SIG-M5 treated with dmso at 0.1 percent for 504 hours (cell line): ENCODE results near the gene GRM5.

ENCODE experiments used
- DNase-seq: peaks from one replicate; lab custom pipeline; 2025; ENCODE audit not compliant: unreplicated experiment; lab: John Stamatoyannopoulos, UW

GRM5 gene

GRCh38 chr11:88454881-88455280 is 610.9 kb downstream of the GRM5 start:
- DNase-seq: no peak
